Spleen (tissue), 7 donors: ENCODE results near the gene RFX3.

Experiments
- POLR2A ChIP-seq, 3 donors: fragments of 450-650 bp; IDR thresholded peaks; one replicate each; pipeline ENCODE4 v1.5.1; 2017; ENCODE audit warnings: antibody characterized with exemption in 3 of 3, mild to moderate bottlenecking in 1 of 3
- POLR2AphosphoS5 ChIP-seq, 3 donors: sonication (generic); formaldehyde crosslinking; IDR thresholded peaks; one replicate each; pipeline ENCODE4 v1.5.1; 2017; ENCODE audit warnings: antibody characterized with exemption in 3 of 3
- TF ChIP-seq, protein P1 (sequence below), 11 experiments: fragments of 200-600 bp in 7 of 11; fragments of 450-650 bp in 4 of 11; sonication (generic) in 4 of 11; IDR thresholded peaks in 8 of 11; conservative IDR thresholded peaks in 3 of 11; 1 replicate in 7 of 11; 2 replicates in 4 of 11; pipeline versions ENCODE4 v1.4.0 to v1.8.0; 2016 to 2021; ENCODE audit warnings: antibody characterized with exemption in 11 of 11, inconsistent platforms in 4 of 11, mild to moderate bottlenecking in 1 of 11
- donor health status: DM: no; HTN: no; CAD: no; lungs with moderate emphysema.
- donor health status: DM: no; HTN: no; CAD: no.
- donor health status: DM: no; HTN: no; CAD: no.

DNA sequence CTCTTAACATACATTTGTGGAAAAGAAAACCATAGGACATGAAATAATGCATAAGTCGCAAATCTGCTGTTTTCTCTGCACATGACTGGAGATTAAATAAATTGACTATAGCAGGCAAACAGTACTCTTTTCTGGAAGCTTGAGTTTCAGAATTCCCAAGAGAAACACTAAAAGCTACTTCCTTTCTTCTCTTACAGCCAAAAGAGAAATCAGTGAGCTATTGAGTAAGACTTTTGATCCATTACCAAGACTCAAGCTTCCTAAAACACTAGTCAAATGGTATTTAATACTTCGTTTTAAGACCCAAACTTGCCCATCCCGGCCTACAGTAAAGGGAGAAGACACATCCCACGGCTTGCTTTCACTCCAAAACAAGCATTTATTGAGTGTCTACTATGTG, 346.1 kb downstream of the RFX3 start:
- TF ChIP-seq POLR2AphosphoS5 (IDR thresholded peaks at IDR 0.05) (no peak), POLR2A (IDR thresholded peaks at IDR 0.05) (no peak)
- TF ChIP-seq, protein P1, sequence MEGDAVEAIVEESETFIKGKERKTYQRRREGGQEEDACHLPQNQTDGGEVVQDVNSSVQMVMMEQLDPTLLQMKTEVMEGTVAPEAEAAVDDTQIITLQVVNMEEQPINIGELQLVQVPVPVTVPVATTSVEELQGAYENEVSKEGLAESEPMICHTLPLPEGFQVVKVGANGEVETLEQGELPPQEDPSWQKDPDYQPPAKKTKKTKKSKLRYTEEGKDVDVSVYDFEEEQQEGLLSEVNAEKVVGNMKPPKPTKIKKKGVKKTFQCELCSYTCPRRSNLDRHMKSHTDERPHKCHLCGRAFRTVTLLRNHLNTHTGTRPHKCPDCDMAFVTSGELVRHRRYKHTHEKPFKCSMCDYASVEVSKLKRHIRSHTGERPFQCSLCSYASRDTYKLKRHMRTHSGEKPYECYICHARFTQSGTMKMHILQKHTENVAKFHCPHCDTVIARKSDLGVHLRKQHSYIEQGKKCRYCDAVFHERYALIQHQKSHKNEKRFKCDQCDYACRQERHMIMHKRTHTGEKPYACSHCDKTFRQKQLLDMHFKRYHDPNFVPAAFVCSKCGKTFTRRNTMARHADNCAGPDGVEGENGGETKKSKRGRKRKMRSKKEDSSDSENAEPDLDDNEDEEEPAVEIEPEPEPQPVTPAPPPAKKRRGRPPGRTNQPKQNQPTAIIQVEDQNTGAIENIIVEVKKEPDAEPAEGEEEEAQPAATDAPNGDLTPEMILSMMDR (IDR thresholded peaks at IDR 0.05 in 8 of 11, conservative IDR thresholded peaks at IDR 0.05 in 3 of 11), result no peak
